Astrocyte of the cerebellum (primary cell): ENCODE data around the gene ZNF76.

ENCODE experiments used
- DNase-seq: peaks from one replicate; pipeline ENCODE4 v3.0.0-alpha.2; 2011; ENCODE audit warnings: low read depth
- H3K4me3 ChIP-seq: 2 replicates; pipeline ENCODE4 v1.5.1; 2011; ENCODE audit warnings: mild to moderate bottlenecking, low read depth, low read length, moderate library complexity
- CTCF ChIP-seq: IDR thresholded peaks from 2 replicates; pipeline ENCODE4 v1.5.1; 2012; ENCODE audit warnings: low read length, low read depth, moderate library complexity, mild to moderate bottlenecking; ENCODE audit errors: missing control alignments
- in situ Hi-C: cut with HindIII; loops from 2 replicates; pipeline ENCODE4 v1.10.0; 2017; ENCODE audit warnings: low sequenced_read_pairs

Gene ZNF76

GRCh38 chr6:35309611-35310264 is 50.2 kb downstream of the ZNF76 start:
- in situ Hi-C loops: no loop called here
- no peak for TF ChIP-seq CTCF
- no peak for DNase-seq
- no peak overlapping the region for H3K4me3 ChIP-seq

GRCh38 chr6:35310265-35310831 is 50.8 kb downstream of the ZNF76 start:
- no peak overlapping the region for H3K4me3 ChIP-seq
- DNase-seq: no peak
- in situ Hi-C loops: no loop called here
- no peak for TF ChIP-seq CTCF

- in situ Hi-C loops: no loop called here
- no peak for TF ChIP-seq CTCF
- H3K4me3 ChIP-seq: no peak overlapping the region
- DNase-seq: no peak
Observed at GRCh38 chr6:35311390-35312075, 52.0 kb downstream of the ZNF76 start.

- TF ChIP-seq CTCF: no peak
- in situ Hi-C loops: no loop called here
- no peak for DNase-seq
- no peak overlapping the region for H3K4me3 ChIP-seq
Observed at GRCh38 chr6:35312076-35312800, 52.7 kb downstream of the ZNF76 start.

- in situ Hi-C loops: no loop called here
- no peak for DNase-seq
- no peak for TF ChIP-seq CTCF
- no peak overlapping the region for H3K4me3 ChIP-seq
Observed at GRCh38 chr6:35312807-35313206, 53.3 kb downstream of the ZNF76 start.

GRCh38 chr6:35317483-35318195 is 58.1 kb downstream of the ZNF76 start:
- DNase-seq: no peak
- no peak for TF ChIP-seq CTCF
- H3K4me3 ChIP-seq: peak overlapping the region; percentile 45
- in situ Hi-C loops: no loop called here
